Putamen (tissue), 1 donor: ENCODE data around the gene C3orf18.
"Not testable (repeated sequence)": the region's sequence is repeated elsewhere in the genome, so short reads cannot be mapped to it uniquely, and the experiment has no call there.

Experiments
- DNase-seq: peaks from one replicate; pipeline ENCODE4 v3.0.0-alpha.2; 2016; ENCODE audit warnings: low spot score

The C3orf18 gene

DNA sequence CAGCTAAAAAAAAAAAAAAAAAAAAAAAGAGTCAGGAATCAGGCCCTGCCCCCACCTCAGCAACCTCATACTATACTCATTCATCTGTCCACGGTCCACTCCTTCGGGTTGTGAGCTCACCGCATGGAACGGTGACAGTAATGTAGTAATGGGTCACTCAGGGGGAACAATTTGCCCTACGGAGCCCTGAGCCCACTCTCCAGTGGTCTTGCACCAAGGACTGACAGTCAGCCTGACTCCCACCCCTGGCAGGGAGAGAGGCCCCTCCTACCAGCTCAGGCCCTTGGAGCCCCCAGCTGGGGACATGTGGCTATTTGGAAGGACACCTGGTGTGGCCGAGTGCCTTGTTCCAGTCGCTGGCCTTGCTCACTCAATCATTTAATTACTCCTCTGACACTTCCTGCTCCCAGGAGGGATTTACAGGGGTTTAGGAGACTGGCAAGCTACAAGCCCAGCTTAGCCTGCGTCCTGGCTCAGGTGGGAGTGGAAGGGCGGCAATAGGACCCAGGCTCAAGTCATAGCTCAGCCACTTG, 44.2 kb downstream of the C3orf18 start:
- no peak for DNase-seq

DNA sequence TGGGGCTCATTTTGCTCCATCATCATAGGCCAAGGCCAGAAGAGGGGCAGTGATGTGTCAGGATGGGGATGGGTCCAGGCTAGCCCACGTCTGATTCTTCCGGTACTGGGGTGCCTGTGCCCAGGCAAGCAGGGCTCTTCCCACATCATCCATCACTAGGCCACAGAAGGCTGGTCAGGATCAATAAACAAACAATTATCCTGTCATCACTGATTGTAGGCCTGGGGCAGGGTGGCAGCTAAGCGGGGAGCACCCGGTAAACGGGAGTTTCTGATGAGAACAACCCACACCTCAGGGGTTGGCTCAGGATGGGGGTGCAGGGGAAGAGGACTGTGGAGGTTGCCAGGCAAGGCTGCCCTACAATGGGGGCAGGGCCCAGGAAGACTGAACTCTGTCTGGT, 46.0 kb downstream of the C3orf18 start:
- no peak for DNase-seq

DNA sequence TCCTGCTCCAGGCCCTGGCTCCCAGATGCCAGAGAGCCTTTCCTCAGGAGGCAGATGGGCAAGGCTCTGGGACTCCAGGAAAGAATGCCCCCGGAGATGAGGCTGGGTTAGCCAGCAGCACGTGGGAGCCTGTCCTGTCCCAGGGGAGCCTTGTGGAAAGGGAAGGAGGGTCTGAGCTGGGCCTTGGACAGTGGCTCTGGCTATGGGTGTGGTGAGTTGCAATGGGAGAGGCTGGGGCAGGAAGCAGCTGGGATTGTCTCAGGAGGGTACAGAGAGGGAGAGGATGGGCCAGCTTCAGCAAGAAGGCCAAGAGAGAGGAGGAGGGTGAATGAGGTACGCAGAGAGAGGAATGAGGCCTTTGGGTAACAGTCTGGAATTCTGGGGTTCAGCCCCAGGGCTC, 46.7 kb downstream of the C3orf18 start:
- DNase-seq, result no peak

DNA sequence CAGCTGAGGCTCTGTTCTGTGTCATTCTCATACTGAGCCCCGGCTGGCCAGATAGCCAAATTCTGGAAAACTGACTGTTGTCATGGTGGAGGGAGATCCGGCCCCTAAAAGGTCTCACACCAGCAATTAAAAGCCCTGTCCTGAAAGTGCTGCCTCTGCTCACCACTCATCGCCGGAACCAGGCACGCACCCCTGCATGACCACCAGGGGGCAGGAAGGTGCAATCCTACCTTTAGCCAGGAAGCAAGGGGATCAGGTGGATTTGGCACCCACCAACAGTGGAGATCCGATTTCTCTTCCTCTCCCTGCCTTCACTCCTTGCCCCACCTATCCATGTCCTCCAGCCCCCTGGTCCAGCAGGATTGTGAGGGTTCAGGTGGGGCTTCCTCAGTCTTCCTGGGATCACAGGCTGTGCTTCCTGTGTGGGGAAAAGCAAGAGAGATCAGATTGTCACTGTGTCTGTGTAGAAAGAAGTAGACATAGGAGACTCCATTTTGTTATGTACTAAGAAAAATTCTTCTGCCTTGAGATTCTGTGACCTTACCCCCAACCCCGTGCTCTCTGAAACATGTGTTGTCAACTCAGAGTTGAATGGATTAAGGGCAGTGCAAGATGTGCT, 48.0 kb downstream of the C3orf18 start:
- no peak for DNase-seq

DNA sequence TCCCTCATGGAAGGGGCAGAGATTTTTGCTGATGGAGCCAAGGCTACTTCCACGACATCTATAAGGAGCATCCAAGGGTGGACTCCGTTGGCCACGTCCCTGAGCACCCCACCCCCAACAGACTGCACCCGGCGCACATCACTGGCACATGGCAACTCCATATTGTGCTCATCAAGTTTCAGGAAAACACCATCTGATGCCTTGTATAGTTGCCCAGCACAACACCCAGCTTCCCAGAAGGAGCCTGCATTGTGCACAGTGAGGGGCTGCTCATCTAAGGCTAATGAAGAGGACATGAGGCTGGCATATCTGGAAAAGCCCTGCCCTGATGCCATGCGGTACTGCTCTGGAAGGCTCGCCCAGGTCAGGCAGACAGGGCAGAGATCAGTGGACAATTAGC, 49.1 kb downstream of the C3orf18 start:
- no peak for DNase-seq

DNA sequence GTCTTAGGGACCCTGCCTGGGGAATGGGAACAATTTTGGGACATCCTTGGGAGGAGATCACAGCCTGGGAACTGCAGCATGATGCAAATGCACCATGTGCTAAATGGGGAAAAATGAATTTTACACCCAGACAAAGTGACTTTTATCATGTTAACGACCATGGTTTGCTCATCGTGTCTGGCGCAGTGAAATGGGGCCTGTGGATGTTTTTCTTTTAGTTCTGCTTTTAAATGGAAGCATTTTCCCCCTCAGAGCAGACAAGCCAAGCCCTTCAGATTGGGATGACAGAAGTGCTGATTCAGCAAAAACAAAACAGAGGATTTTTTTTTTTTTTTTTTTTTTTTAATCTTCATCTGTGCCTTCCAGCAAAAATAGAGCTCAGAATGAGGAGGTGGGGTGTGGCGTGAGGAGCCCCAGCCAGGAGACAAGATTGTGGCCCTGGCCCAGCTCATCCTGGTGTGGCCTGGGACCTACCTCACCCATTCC, 49.8 kb downstream of the C3orf18 start:
- DNase-seq, result no peak

DNA sequence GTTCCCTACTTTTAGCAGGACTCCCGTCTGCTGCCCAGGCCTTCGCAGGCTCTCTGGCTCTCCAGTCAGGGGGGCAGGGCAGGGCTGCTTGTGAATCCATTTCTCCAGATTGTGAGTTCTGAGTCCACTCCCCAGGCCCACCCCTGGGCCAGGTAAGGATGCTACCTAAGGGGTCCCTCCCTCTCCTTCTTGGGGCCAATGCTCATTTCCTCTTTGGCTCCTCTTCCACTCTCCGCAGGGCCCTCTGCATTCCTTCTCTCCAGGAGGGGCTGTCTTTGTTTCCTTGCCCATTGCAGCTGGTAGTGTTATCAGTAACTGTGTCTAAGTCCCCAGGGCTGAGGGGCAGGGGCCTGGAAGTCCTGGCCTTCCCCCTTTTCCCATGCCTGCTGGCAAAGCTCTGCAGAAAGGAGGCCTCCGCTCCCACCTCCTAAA, 51.1 kb downstream of the C3orf18 start:
- no peak for DNase-seq

DNA sequence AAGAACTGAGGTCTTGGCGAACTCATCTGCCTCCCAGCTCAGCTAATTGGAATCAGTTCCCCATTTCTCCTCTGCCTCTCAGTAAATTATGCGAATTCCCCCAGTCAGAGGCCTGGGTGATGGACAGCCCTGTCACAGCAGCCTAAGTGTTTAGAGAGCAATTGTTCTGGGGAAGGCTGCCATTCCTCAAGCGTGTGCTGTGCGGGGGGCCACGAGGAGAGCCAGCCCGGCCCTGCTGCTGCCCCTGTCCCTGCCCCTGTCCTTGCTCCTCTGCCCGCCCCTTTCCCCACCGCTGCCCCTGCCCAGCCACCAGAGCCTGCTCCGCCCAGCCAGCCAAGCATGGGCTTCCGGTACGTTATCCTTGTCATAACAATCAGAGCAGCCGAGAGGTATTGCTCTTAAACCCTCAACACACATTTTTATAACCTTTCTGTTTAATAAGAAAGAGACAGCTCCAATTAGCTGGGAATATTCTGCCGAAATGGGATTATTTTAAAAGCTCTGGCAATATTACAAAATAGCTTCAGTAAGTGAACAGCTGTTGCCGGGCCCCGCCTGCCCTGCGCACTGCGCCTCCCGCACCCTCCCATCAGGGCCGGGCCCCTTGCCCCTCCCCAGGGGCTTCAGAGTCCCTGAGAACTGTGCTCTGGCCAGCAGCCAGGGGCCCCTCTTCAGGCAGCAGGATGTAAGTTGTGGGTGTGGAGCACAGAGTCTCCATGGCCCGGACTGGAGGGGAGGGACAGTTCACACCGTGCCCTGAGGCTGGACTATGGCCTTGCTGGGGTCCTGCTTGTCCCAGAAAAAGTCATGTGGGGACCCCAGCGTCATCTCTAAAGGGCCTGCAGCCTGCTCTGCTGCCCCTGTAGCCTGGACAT, 51.7 kb downstream of the C3orf18 start:
- DNase-seq, result no peak

DNA sequence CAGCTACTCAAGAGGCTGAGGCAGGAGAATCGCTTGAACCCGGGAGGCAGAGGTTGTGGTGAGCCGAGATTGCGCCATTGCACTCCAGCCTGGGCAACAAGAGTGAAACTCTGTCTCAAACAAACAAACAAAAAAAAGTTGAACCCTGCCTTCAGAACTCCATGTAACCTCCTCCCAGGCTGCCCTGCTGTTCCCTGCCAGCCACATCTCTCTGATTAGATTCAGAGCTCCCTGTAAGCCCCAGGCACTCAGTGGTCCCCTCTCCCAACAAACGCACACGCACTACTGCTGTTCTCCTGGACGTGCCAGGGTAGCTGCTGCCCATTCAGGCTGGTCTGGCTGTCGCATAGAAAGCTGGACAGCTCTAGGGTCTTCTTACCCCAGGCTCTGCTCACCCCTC, 54.6 kb downstream of the C3orf18 start:
- DNase-seq, result not testable (repeated sequence)

DNA sequence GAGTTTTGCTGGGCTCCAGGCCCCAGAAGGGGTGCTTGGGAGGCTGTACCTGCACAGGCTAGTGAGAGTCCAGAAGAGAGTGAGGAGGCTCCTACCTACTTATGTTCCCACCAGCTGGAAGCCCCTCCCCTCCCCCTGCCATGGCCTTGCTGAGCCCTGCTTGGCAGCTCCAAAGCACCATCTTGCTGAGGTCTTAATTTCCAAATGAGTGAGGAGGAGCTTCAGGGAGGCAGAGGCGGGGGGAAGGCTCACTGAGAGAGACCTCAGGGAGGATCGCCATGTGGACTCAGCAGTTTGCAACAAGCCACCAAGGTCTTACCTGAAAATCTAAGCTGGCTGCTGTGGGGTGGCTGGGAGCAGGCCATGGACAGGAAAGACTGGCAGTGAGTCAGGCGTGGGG, 55.4 kb downstream of the C3orf18 start:
- DNase-seq, result no peak

DNA sequence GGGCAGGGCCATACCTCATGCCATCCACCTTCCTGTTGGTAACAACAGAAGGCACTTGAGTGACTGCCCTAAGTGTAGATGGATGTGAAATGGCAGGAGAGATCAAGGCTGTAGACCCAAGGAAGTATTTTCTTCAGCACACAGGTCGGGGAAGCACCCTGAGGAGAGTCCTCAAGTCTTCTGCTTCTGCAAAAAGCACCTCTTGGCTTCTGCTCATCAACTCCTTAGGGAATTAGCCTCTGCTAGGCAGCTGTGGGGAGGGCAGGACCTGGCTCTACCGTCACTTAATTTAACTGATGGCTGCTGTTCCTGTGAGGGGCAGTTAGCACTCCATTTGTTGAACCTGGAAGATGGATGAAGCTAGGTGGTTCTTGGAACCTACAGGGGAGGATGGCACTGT, 57.2 kb downstream of the C3orf18 start:
- DNase-seq, result no peak

DNA sequence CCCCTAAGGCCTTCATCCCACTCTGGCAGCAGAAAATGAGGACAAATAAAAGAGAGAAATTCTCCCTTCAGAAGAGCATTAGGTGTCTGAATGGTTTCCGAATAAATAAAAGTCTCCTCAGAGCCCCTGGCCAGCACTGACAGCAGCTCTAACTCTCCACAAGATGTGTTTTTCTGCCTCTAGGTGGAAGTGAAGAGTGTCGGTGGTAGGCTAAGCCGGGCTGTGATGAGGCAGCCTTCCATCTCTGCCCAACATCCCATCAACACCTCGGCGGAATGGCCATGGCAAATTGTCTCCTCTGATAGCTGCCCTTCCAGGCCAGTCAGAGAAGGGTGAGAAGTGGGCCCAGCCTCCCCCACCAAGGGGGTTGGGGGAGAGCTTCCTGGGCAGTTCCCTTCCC, 57.8 kb downstream of the C3orf18 start:
- DNase-seq, result no peak

DNA sequence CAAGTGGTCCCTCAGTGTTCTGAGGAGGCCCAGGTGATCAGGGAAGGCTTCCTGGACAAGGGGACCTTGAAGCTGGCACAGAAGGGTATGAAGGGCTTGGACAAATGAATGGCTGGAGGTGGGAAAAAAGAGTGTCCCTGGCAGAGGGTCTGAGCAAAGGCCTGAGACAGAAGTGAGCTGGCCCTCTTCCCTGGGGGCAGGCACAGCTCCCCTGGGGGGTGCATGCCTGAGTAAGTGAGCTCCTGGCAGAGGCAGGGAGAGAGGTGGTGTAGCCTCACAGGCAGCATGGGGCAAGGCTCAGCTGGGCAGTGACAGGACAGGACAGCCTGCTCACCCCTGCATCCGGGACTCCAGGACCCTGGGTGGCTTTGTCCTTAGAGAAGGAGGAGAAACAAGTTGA, 58.7 kb downstream of the C3orf18 start:
- no peak for DNase-seq
